Gastrocnemius medialis (tissue), 4 donors: Measurements from ENCODE around the gene PIP4K2C. TPM values are rescaled to one million over a fixed set of nuclear protein-coding genes. Genes with fewer than 3 reads are reported as not detected.

ENCODE experiments used
- ATAC-seq, 2 donors: fragments of 150-250 bp; one replicate each; pipeline ENCODE4 v1.9.1; 2016
- DNase-seq, 2 donors: peaks; one replicate each; pipeline ENCODE4 v3.0.0-alpha.2; 2019
- H3K27ac ChIP-seq, 4 donors: fragments of 200-600 bp; sonication (generic); 1 replicate in 1 of 4; 2 replicates in 3 of 4; pipeline ENCODE4 v1.5.1; 2016 to 2018; ENCODE audit warnings: mild to moderate bottlenecking in 2 of 4, moderate library complexity in 1 of 4
- H3K27me3 ChIP-seq, 3 donors: fragments of 200-600 bp; sonication (generic) in 2 of 3; 1 replicate in 1 of 3; 2 replicates in 2 of 3; pipeline versions ENCODE4 v1.5.1 to v1.6.0; 2016 to 2019; ENCODE audit warnings: mild to moderate bottlenecking in 1 of 3, moderate library complexity in 1 of 3
- H3K36me3 ChIP-seq, 2 donors: fragments of 200-600 bp; sonication (generic) in 1 of 2; one replicate each; pipeline ENCODE4 v1.5.1; 2017 to 2018
- H3K4me1 ChIP-seq, 2 donors: fragments of 200-600 bp; sonication (generic) in 1 of 2; one replicate each; pipeline ENCODE4 v1.5.1; 2016 to 2017; ENCODE audit warnings: mild to moderate bottlenecking in 2 of 2
- H3K4me3 ChIP-seq, 4 donors: fragments of 200-600 bp; sonication (generic) in 3 of 4; 1 replicate in 1 of 4; 2 replicates in 3 of 4; pipeline ENCODE4 v1.5.1; 2016 to 2019; ENCODE audit warnings: mild to moderate bottlenecking in 2 of 4
- H3K9me3 ChIP-seq, 3 donors: fragments of 200-600 bp; sonication (generic) in 2 of 3; 1 replicate in 1 of 3; 2 replicates in 2 of 3; pipeline ENCODE4 v1.5.1; 2016 to 2019
- CTCF ChIP-seq, 5 experiments: fragments of 450-650 bp in 3 of 5; fragments of 200-600 bp in 2 of 5; sonication (generic) in 2 of 5; IDR thresholded peaks in 4 of 5; conservative IDR thresholded peaks in 1 of 5; 1 replicate in 4 of 5; 2 replicates in 1 of 5; pipeline ENCODE4 v1.5.1; 2016 to 2019; ENCODE audit warnings: antibody characterized with exemption in 5 of 5, mild to moderate bottlenecking in 3 of 5, moderate library complexity in 3 of 5
- POLR2A ChIP-seq, 2 donors: fragments of 450-650 bp; IDR thresholded peaks; one replicate each; pipeline ENCODE4 v1.6.1; 2017; ENCODE audit warnings: antibody characterized with exemption in 2 of 2, mild to moderate bottlenecking in 2 of 2, moderate library complexity in 2 of 2
- in situ Hi-C, 4 donors: fragments of 200-750 bp; cut with MboI; loops; one replicate each; pipeline versions ENCODE4 v1.15.0 to v1.8.0; 2017; ENCODE audit warnings: low sequenced_read_pairs in 4 of 4
- intact Hi-C: fragments of 100-400 bp; cut with DNase I; formaldehyde crosslinking; loops from one replicate; pipeline ENCODE4 v1.15.1; 2023; ENCODE audit warnings: low total_unique reads
- total RNA-seq, 4 donors: library from RNA; depleted of rRNA; stranded (reverse); fragments of >200 nt; gene quantifications; one replicate each; pipeline versions ENCODE4 v1.1.0 to v1.2.3, GENCODE V29; 2016

The PIP4K2C gene
- total RNA-seq, 4 donors from 2014 or later: 11.2 to 22.0 (median 14.6) TPM

DNA sequence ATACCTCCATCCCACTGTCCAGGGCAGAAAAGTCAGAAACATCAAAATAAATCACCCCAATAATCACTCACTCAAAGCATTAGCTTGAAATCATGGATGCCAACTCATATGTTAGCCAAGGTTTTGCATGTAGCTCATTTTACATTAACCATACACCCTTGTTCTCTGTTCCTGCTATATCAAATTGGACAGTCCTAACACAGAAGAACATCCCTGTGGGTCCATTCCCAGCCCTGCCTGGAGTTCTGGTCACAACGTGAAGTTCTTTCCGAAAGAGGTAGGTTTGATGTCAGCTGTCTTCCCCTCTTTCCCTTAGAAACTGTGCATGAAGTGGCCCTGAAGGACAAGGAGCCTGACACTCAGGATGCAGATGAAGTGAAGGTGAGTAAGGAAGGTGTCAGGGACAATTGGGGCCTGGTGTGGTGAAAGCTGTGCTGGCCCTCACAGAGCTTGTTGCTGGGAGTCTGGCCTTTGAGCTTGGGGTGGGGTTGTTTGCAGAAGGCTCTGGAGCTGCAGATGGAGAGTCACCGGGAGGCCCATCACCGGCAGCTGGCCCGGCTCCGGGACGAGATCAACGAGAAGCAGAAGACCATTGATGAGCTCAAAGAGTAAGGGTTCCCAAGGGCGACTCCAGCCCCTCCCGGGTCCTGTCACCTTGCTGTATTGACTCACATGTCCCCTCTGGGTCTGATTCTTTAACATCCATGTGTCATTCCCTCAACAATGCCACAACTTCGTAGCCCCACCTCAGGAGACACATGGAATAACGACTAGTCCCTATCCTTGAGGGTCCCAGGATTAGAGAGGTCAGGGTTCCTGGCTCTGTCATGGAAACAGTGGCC lies 15.0 kb upstream of the PIP4K2C start:
- intact Hi-C loops: no loop called here
- H3K27ac ChIP-seq: no peak overlapping the region
- TF ChIP-seq POLR2A (IDR thresholded peaks at IDR 0.05): no peak
- no peak for TF ChIP-seq CTCF (IDR thresholded peaks at IDR 0.05 in 4 of 5, conservative IDR thresholded peaks at IDR 0.05 in 1 of 5)
- no peaks in the 10 kb centered on the region for H3K4me1 ChIP-seq
- no peak for DNase-seq
- H3K4me3 ChIP-seq: no peak overlapping the region
- in situ Hi-C loops: loop anchor here in 1 of 4 donors (10.0 kb wide), 1 partner anchor 49 kb away; no protein-coding TSS in a partner anchor
- ATAC-seq: no peak
- no peaks in the 10 kb centered on the region for H3K27me3 ChIP-seq
- no peaks in the 10 kb centered on the region for H3K9me3 ChIP-seq
- H3K36me3 ChIP-seq: no peaks in the 10 kb centered on the region

- Histone ChIP-seq H3K27me3 (no peaks in the 10 kb centered on the region), H3K9me3 (no peaks in the 10 kb centered on the region), H3K27ac (no peak overlapping the region), H3K4me3 (no peak overlapping the region), H3K4me1 (no peaks in the 10 kb centered on the region), H3K36me3 (no peaks in the 10 kb centered on the region)
- DNase-seq (no peak), ATAC-seq (no peak)
- no peak for TF ChIP-seq CTCF (IDR thresholded peaks at IDR 0.05 in 4 of 5, conservative IDR thresholded peaks at IDR 0.05 in 1 of 5)
- TF ChIP-seq POLR2A (IDR thresholded peaks at IDR 0.05): no peak
- intact Hi-C loops: no loop called here
- in situ Hi-C loops: loop anchor here in 1 of 4 donors (10.0 kb wide), 1 partner anchor 48 kb away; no protein-coding TSS in a partner anchor
Measured at GRCh38 chr12:57576613-57577160, 14.3 kb upstream of the PIP4K2C start.

DNA sequence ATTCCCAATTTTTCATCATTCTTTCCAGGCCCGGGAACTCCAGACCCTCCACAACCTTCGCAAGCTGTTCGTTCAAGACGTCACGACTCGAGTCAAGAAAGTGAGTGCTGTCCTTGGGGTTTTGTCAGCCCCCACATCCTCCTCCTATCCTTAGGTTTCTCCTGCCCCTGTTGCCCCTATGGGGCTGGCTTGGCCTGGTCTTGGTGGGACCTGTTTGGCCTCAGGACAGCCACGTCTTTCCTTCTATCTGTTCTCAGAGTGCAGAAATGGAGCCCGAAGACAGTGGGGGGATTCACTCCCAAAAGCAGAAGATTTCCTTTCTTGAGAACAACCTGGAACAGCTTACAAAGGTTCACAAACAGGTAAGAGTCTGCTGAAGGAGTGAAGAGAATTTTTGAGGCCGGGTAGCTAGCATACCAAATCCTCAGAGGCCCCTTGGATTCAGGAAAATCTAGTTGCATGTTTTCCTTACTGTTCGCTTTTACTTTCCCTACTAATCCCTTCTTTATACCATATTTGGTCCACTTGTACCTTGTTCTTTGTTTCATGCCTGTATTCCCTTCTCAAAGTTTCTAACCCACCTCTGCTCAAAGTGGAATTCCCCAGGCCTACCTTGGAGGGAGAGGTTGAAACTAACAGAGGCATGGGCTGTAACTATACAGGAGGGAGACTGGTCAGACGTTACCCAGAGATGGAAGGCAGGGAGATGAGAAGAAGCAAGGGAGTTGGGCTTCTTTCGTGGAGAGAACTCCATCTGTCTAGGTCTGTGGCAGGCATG lies 12.8 kb upstream of the PIP4K2C start:
- no peak for ATAC-seq
- DNase-seq: no peak
- in situ Hi-C loops: loop anchor here in 1 of 4 donors (10.0 kb wide), 1 partner anchor 47 kb away; no protein-coding TSS in a partner anchor
- intact Hi-C loops: no loop called here
- Histone ChIP-seq H3K9me3 (no peaks in the 10 kb centered on the region), H3K4me1 (no peaks in the 10 kb centered on the region), H3K27me3 (no peaks in the 10 kb centered on the region), H3K27ac (no peak overlapping the region), H3K4me3 (no peak overlapping the region), H3K36me3 (no peaks in the 10 kb centered on the region)
- TF ChIP-seq CTCF (IDR thresholded peaks at IDR 0.05 in 4 of 5, conservative IDR thresholded peaks at IDR 0.05 in 1 of 5): no peak
- no peak for TF ChIP-seq POLR2A (IDR thresholded peaks at IDR 0.05)

- no peak for DNase-seq
- Histone ChIP-seq H3K27ac (no peak overlapping the region), H3K9me3 (no peaks in the 10 kb centered on the region), H3K4me1 (no peaks in the 10 kb centered on the region), H3K4me3 (no peak overlapping the region), H3K36me3 (no peaks in the 10 kb centered on the region), H3K27me3 (no peaks in the 10 kb centered on the region)
- TF ChIP-seq POLR2A (IDR thresholded peaks at IDR 0.05) (no peak), CTCF (IDR thresholded peaks at IDR 0.05 in 4 of 5, conservative IDR thresholded peaks at IDR 0.05 in 1 of 5) (no peak)
- intact Hi-C loops (no loop called here), in situ Hi-C loops (loop anchor here in 1 of 4 donors (10.0 kb wide), 1 partner anchor 46 kb away; no protein-coding TSS in a partner anchor)
- no peak for ATAC-seq
Measured at GRCh38 chr12:57579011-57579410, 12.0 kb upstream of the PIP4K2C start.
